Activated CD8-positive, alpha-beta memory T cell treated with anti-CD3 and anti-CD28 coated beads for 36 hours (primary cell): ENCODE data around the gene BPIFB1. TPM values are rescaled to one million over a fixed set of nuclear protein-coding genes. Genes with fewer than 3 reads are reported as not detected.

ENCODE experiments used
- CTCF ChIA-PET: fragments of 350-600 bp; sonication (Branson Sonifier 250); formaldehyde crosslinking; loops from one replicate; lab custom pipeline; 2021; ENCODE audit warnings: antibody characterized with exemption; lab: Charles Lee
- POLR2A ChIA-PET: fragments of 350-600 bp; sonication (Branson Sonifier 250); formaldehyde crosslinking; loops from one replicate; lab custom pipeline; 2021; ENCODE audit warnings: antibody characterized with exemption; lab: Charles Lee
- total RNA-seq, 2 experiments: library from RNA; stranded (reverse); gene quantifications; one replicate each; pipeline ENCODE4 v1.2.3, GENCODE V29; 2021

The BPIFB1 gene
- total RNA-seq, 2 experiments from 2014 or later = not detected

- CTCF ChIA-PET = interaction anchor here (1.2 to 1.4 kb wide), 2 partner anchors 8 to 11 kb away, joined by 3 to 4 read pairs; no protein-coding TSS in a partner anchor
- POLR2A ChIA-PET = no interaction called here
These were observed 3.0 kb downstream of the BPIFB1 start for GRCh38 chr20:33285861-33286495.

- ChIA-PET POLR2A (no interaction called here), CTCF (interaction anchor here (0.6 to 1.1 kb wide), 2 partner anchors 73 to 1082 kb away, joined by 3 read pairs; no protein-coding TSS in a partner anchor)
These were observed 4.9 kb downstream of the BPIFB1 start for GRCh38 chr20:33287884-33288283.

- ChIA-PET POLR2A (no interaction called here), CTCF (interaction anchor here (1.0 kb wide), 1 partner anchor 9 kb away, joined by 5 read pairs; no protein-coding TSS in a partner anchor)
These were observed 7.8 kb downstream of the BPIFB1 start for GRCh38 chr20:33290852-33291251.

GRCh38 chr20:33291416-33291815 is 8.4 kb downstream of the BPIFB1 start:
- ChIA-PET CTCF (interaction anchor here (1.0 to 1.2 kb wide), 2 partner anchors 8 to 10 kb away, joined by 3 to 5 read pairs; partner anchors contain the start of gene BPIFB1), POLR2A (no interaction called here)

- CTCF ChIA-PET = interaction anchor here (0.7 to 1.2 kb wide), 4 partner anchors 9 to 493 kb away, joined by 3 to 5 read pairs (median 3); partner anchors contain the start of gene BPIFB1
- POLR2A ChIA-PET = no interaction called here
These were observed 8.9 kb downstream of the BPIFB1 start for GRCh38 chr20:33291830-33292355.

GRCh38 chr20:33296206-33296605 is 13.2 kb downstream of the BPIFB1 start:
- ChIA-PET CTCF (no interaction called here), POLR2A (no interaction called here)

GRCh38 chr20:33298391-33298790 is 15.4 kb downstream of the BPIFB1 start:
- ChIA-PET CTCF (interaction anchor here (1.0 to 2.2 kb wide), 3 partner anchors 16 to 202 kb away, joined by 4 to 6 read pairs (median 4); partner anchors contain the start of gene BPIFB1), POLR2A (no interaction called here)

GRCh38 chr20:33299111-33299603 is 16.1 kb downstream of the BPIFB1 start:
- ChIA-PET CTCF (interaction anchor here (0.7 to 2.2 kb wide), 6 partner anchors 9 to 403 kb away, joined by 3 to 6 read pairs (median 4); partner anchors contain the start of gene BPIFB1), POLR2A (no interaction called here)

- POLR2A ChIA-PET = no interaction called here
- CTCF ChIA-PET = interaction anchor here (1.4 kb wide), 1 partner anchor 9 kb away, joined by 3 read pairs; no protein-coding TSS in a partner anchor
These were observed 18.3 kb downstream of the BPIFB1 start for GRCh38 chr20:33301192-33301930.

- ChIA-PET POLR2A (no interaction called here), CTCF (no interaction called here)
These were observed 20.6 kb downstream of the BPIFB1 start for GRCh38 chr20:33303595-33303994.

- ChIA-PET CTCF (no interaction called here), POLR2A (no interaction called here)
These were observed 21.0 kb downstream of the BPIFB1 start for GRCh38 chr20:33304046-33304445.

- ChIA-PET CTCF (no interaction called here), POLR2A (no interaction called here)
These were observed 22.6 kb downstream of the BPIFB1 start for GRCh38 chr20:33305589-33306057.

- CTCF ChIA-PET = no interaction called here
- POLR2A ChIA-PET = no interaction called here
These were observed 23.2 kb downstream of the BPIFB1 start for GRCh38 chr20:33306228-33306627.

GRCh38 chr20:33306807-33307206 is 23.8 kb downstream of the BPIFB1 start:
- POLR2A ChIA-PET = no interaction called here
- CTCF ChIA-PET = no interaction called here

GRCh38 chr20:33308668-33309067 is 25.7 kb downstream of the BPIFB1 start:
- ChIA-PET POLR2A (no interaction called here), CTCF (interaction anchor here (1.1 kb wide), 1 partner anchor 9 kb away, joined by 3 read pairs; no protein-coding TSS in a partner anchor)

GRCh38 chr20:33309631-33310030 is 26.6 kb downstream of the BPIFB1 start:
- ChIA-PET POLR2A (no interaction called here), CTCF (no interaction called here)

GRCh38 chr20:33310327-33310899 is 27.4 kb downstream of the BPIFB1 start:
- ChIA-PET POLR2A (no interaction called here), CTCF (no interaction called here)

GRCh38 chr20:33311011-33311410 is 28.0 kb downstream of the BPIFB1 start:
- POLR2A ChIA-PET = no interaction called here
- CTCF ChIA-PET = no interaction called here

- POLR2A ChIA-PET = no interaction called here
- CTCF ChIA-PET = interaction anchor here (0.5 kb wide), 1 partner anchor 590 kb away, joined by 4 read pairs; no protein-coding TSS in a partner anchor
These were observed 29.0 kb downstream of the BPIFB1 start for GRCh38 chr20:33311996-33312395.
